Measurements from ENCODE around the gene TSPYL1.
"Not testable (repeated sequence)": the region's sequence is repeated elsewhere in the genome, so short reads cannot be mapped to it uniquely, and the experiment has no call there.

Gene TSPYL1

GRCh38 chr6:116279232-116280160 lies at the start of gene TSPYL1:
Gene TSPYL1 (minus strand): TSS chr6:116279930. CDS start chr6:116279830, 100 bp downstream.
- DNase-seq (ENCODE audit: low spot score), result peak; percentile 93

DNA sequence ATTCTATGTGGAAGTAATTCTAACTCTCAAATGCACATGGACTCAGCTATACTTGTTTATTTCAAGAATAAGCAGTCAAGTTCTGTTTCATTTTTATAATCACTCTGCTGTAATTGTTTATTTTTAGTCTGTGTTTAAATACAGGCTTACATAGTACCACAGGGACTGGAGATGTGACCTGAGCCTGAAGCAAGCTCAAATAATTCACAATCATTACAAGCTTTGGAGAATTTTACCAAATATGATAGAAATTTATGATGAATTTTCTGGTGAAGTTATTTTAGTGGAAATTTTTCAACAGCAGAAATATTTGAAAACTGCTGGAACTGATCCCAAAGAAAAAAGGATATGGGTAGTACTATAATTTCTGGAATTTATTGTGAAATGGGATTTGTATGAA lies 49.4 kb upstream of the TSPYL1 start:
- no peak for DNase-seq (ENCODE audit: low spot score)

GRCh38 chr6:116328528-116328903 lies 48.8 kb upstream of the TSPYL1 start:
- DNase-seq (ENCODE audit: low spot score), result no peak

- no peak for DNase-seq (ENCODE audit: low spot score)
These were observed 48.2 kb upstream of the TSPYL1 start for GRCh38 chr6:116327803-116328527.

- DNase-seq (ENCODE audit: low spot score), result no peak
These were observed 47.3 kb upstream of the TSPYL1 start for GRCh38 chr6:116326996-116327395.

- no peak for DNase-seq (ENCODE audit: low spot score)
These were observed 46.5 kb upstream of the TSPYL1 start for GRCh38 chr6:116326181-116326671.

DNA sequence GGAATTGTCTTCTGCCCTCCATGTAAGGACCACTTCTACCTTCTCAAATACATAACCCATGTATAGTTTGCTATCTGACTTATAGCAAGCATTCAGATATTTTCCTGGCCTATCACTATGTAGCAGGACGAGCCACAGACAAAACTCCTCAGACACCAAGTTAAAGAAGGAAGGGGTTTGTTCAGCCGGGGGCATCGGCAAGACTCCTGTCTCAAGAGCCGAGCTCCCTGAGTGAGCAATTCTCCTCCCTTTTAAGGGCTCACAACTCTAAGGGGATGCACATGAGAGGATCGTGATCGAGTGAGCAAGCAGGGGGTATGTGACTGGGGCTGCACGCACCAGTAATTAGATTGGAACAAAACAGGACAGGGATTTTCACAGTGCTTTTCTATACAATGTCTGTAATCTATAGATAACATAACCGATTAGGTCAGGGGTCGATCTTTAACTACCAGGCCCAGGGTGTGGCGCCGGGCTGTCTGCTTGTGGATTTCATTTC lies 46.0 kb upstream of the TSPYL1 start:
- not testable (repeated sequence) for DNase-seq (ENCODE audit: low spot score)

GRCh38 chr6:116323863-116324262 lies 44.1 kb upstream of the TSPYL1 start:
- DNase-seq (ENCODE audit: low spot score), result no peak

- DNase-seq (ENCODE audit: low spot score), result not testable (repeated sequence)
These were observed 42.2 kb upstream of the TSPYL1 start for GRCh38 chr6:116321933-116322332.

DNA sequence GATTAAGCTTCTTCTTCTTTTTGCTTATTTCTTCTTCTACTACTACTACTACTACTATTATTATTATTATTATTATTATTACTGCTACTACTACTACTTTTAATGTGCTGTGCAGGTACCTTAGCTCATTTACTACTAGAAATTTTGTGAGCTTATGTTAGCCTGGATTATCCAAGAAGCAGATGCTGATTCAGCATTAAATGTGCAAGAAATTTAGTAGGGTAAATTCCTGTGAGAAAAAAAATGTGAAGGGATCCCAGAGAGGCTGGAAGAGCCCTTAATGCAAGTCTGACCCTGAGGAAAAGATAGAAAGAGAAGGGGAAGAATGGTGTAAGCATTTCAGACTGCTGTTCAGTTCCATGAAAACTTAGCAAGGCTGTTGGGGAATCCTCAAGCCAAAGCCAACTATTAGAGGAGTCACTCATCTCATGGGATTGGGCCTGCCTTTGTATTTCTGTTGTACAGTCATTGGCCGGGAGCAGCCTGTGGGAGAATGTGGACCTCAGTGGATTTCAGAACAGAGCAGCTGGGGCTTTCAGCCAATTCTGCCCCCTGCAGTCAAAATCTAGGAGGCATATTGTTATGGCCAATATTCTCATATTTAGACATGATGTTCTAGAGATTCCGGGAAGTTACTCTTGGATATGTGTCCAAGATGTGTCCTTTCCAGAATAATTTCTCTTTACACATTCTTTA lies 37.2 kb upstream of the TSPYL1 start:
- DNase-seq (ENCODE audit: low spot score), result no peak

- DNase-seq (ENCODE audit: low spot score), result no peak
These were observed 35.1 kb upstream of the TSPYL1 start for GRCh38 chr6:116314878-116315277.

DNA sequence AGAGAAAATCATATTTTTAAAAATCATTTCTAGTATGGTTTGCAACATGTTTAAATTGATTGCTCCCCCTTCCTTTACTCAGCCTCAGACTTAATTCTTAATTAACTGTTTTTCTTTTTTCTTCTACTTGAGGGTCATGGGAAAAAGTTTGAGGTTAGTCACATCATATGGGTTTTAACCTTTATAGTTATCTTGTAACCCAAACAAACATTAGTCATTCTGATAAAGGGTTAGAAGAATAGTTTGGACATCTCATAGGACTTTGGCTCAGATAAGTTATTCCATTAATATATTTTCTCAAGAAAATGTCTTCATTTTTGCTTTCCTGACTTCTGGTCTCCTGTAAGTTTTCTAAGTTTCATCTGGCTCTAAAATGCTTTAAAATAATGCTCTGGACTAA lies 34.5 kb upstream of the TSPYL1 start:
- DNase-seq (ENCODE audit: low spot score), result no peak

DNA sequence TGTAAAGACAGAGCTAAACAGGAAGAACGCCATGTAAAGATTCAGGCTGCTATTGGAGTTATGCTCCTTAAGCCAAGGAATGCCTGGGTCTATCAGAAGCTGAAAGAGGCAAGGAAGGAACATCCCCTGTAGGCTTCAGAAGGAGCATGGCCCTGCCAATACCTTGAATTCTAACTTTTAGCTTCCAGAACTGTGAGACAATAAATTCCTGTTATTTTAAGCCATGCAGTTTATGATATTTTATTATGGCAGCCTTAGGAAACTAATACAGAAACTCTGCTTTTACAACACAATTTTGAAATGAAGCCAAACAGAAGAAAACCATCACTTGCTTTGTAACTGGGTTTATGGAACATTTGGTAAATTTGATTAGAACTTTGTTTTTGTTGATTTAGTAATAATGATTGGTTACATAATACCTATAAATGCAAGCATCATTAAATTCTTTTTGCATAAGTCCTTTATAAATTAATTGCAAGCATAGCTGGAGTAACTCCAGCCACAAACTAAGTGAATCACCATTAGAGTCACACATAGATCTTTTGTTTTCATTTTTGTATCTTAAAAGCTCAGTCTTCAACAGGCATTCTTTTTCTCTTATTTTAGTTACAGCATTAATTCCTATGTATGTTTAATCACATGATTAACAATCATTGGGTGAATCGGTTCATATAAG lies 33.5 kb upstream of the TSPYL1 start:
- DNase-seq (ENCODE audit: low spot score), result no peak

DNA sequence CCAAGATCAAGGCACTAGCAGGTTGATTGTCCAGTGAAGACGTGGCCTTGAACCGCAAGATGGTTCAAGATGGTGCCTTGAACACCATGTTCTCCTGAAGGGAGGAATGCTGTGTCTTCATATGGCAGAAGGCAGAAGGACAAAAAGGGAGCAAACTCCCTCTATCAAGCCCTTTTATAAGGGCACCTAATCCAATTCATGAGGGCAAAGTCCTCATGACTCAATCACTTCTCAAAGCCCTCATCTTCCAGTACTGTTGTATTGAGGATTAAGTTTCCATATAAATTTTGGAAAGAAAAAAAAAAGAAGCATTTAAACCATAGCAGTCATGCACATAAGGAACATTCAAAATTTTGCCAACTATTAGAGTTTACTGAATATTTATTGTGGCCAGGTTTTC lies 29.9 kb upstream of the TSPYL1 start:
- DNase-seq (ENCODE audit: low spot score), result no peak

DNA sequence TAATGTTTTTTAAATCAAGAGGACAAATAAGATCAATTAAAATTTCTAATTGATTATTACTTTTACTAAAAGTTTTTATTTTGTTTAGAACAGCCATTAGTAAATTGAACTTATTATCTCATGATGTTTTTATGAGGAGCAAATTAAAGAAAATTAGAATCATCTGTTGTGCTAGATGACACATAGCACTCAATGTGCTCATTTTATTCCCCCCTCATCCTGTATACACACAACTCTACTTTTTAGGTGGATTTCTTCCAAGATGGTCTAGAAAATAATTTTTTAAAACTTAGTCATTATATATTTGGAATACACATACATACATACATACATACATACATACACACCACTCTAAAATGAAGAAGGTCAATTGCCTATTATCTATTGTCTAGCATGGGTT lies 29.3 kb upstream of the TSPYL1 start:
- no peak for DNase-seq (ENCODE audit: low spot score)

- no peak for DNase-seq (ENCODE audit: low spot score)
These were observed 27.9 kb upstream of the TSPYL1 start for GRCh38 chr6:116307633-116308032.

DNA sequence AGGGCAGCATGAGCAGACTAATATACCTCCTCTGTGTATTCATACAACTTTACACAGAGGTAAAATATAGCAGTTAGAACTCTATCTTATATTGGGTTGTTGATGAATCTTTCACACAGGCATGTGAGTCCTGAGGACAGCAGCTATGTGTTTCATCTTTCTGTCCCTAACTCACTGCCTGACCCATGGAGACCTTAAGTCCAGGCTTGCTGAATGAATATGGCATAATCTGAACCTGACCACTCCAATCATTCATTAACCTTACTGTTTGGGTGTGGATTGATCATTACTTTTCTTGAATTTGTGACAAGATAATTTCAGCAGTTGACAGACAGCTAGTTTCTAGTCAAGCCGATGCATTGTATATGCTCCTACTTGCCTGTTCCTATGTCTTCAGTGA lies 27.3 kb upstream of the TSPYL1 start:
- no peak for DNase-seq (ENCODE audit: low spot score)

GRCh38 chr6:116304538-116305097 lies 24.9 kb upstream of the TSPYL1 start:
- no peak for DNase-seq (ENCODE audit: low spot score)

DNA sequence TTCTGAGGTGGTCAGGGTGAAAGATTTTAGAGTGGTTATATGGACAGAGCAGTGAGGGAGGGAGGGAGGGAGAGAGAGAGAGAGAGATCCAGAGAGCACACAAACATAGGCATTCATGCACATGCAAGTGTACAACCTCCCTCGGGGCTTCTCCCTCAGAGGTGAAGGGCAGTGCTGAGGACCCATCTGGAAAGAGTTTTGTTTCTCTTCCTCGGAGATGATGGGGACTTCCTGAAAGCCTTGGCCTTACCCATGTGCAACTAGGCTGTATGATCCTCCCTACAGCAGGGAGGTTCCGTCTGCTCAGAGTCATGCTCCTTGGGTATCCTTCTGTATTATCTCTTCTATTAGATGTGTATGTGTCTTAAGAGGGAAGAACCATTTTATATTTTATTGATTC lies 21.4 kb upstream of the TSPYL1 start:
- DNase-seq (ENCODE audit: low spot score), result no peak

GRCh38 chr6:116300566-116300965 lies 20.8 kb upstream of the TSPYL1 start:
- DNase-seq (ENCODE audit: low spot score), result no peak

GRCh38 chr6:116298973-116299372 lies 19.2 kb upstream of the TSPYL1 start:
- DNase-seq (ENCODE audit: low spot score), result no peak

Data from germinal center (tissue), 1 donor.